ENCODE results near the gene CRISP1. TPM values are rescaled to one million over a fixed set of nuclear protein-coding genes. Genes with fewer than 3 reads are reported as not detected.

CRISP1 gene
- total RNA-seq, 1 experiment from 2014 or later: not detected

- Histone ChIP-seq H3K9ac (ENCODE audit: extremely low read depth, insufficient read length, low read length) (no peak overlapping the region), H3K27me3 (ENCODE audit: insufficient read depth, low read length) (no peaks in the 10 kb centered on the region), H4K8ac (replicated peaks; ENCODE audit: insufficient read length, low read depth, low read length) (no peak overlapping the region), H3K56ac (ENCODE audit: insufficient read length, low read depth, low read length) (no peak overlapping the region), H3K4me1 (ENCODE audit: insufficient read depth, low read length) (no peaks in the 10 kb centered on the region), H3K4me2 (ENCODE audit: insufficient read depth, insufficient read length, low read length) (no peak overlapping the region), H3K27ac (ENCODE audit: insufficient read length, low read depth, low read length) (no peak overlapping the region), H3T11ph (ENCODE audit: low read length) (no peak overlapping the region), H3K79me2 (ENCODE audit: insufficient read depth, low read length) (no peaks in the 10 kb centered on the region), H4K20me1 (ENCODE audit: control insufficient read depth, insufficient read depth, insufficient read length) (no peaks in the 10 kb centered on the region), H3K23ac (ENCODE audit: insufficient read length, low read depth, low read length) (no peak overlapping the region), H2AK5ac (ENCODE audit: insufficient read length, low read length) (no peak overlapping the region), H3K79me1 (ENCODE audit: insufficient read depth, low read depth, low read length, poor library complexity, severe bottlenecking) (no peaks in the 10 kb centered on the region), H3K23me2 (ENCODE audit: insufficient read length, low read depth, low read length, poor library complexity, severe bottlenecking) (no peaks in the 10 kb centered on the region), H2BK5ac (ENCODE audit: insufficient read length, low read length) (no peak overlapping the region), H3K4ac (ENCODE audit: low read depth, low read length) (no peak overlapping the region), H2BK120ac (ENCODE audit: low read depth, low read length, poor library complexity, severe bottlenecking) (no peak overlapping the region), H2AFZ (ENCODE audit: low read length) (no peak overlapping the region), H2BK20ac (ENCODE audit: low read depth, low read length, poor library complexity, severe bottlenecking) (no peak overlapping the region), H2BK15ac (ENCODE audit: low read depth, low read length) (no peak overlapping the region), H4K5ac (ENCODE audit: insufficient read length, low read depth, low read length) (no peak overlapping the region), H4K91ac (ENCODE audit: insufficient read length, low read depth, low read length) (no peak overlapping the region), H3K14ac (ENCODE audit: insufficient read depth, low read length) (no peak overlapping the region), H3K9me3 (ENCODE audit: control insufficient read depth, low read depth, low read length) (no peaks in the 10 kb centered on the region), H2BK12ac (ENCODE audit: insufficient read length, low read depth, low read length) (no peak overlapping the region), H3K18ac (ENCODE audit: insufficient read length, low read depth, low read length) (no peak overlapping the region)
- Mint-ChIP-seq H3K36me3 (ENCODE audit: insufficient read depth in 1 of 3, low read depth in 3 of 3) (peaks cover 0 to 6% (median 0%) of the 10 kb centered on the region in 3 experiments; a peak in 3 of 7 replicates), H3K4me3 (no peak overlapping the region), H3K9me3 (peaks cover 4% of the 10 kb centered on the region in 2 experiments; a peak in 2 of 5 replicates), H3K4me1 (peaks cover 0 to 3% of the 10 kb centered on the region in 2 experiments; a peak in 2 of 4 replicates), H3K27me3 (ENCODE audit: low read depth) (no peaks in the 10 kb centered on the region), H3K27ac (no peak overlapping the region)
- no peak for DNase-seq
- no peak for TF ChIP-seq CTCF (conservative IDR thresholded peaks at IDR 0.05)
- WGBS (ENCODE audit: extremely low coverage, insufficient read length, low lambda C conversion rate): no CpG with 5 or more reads among the region's 4 CpGs
These were observed 19.3 kb downstream of the CRISP1 start for GRCh38 chr6:49847014-49847413.
